Astrocyte (in vitro differentiated cells and primary cell): ENCODE data around the gene ADAMTSL2. TPM values are rescaled to one million over a fixed set of nuclear protein-coding genes. Genes with fewer than 3 reads are reported as not detected.

Source experiments
- DNase-seq: peaks from one replicate; pipeline ENCODE4 v3.0.0-alpha.2; 2010; ENCODE audit warnings: low read depth
- FAIRE-seq: peaks from 2 replicates; lab custom pipeline; 2011; peaks lifted over from hg19 to GRCh38; lab: Jason Lieb, UNC
- H2AFZ ChIP-seq: 2 replicates; pipeline ENCODE4 v1.6.0; 2012; ENCODE audit warnings: low read depth, low read length, inconsistent platforms
- H3K27ac ChIP-seq: 2 replicates; pipeline ENCODE4 v1.5.1; 2011; ENCODE audit warnings: low read depth, low read length, inconsistent platforms
- H3K27me3 ChIP-seq: 2 replicates; pipeline ENCODE4 v1.6.0; 2011; ENCODE audit warnings: low read length, inconsistent platforms; ENCODE audit not compliant: insufficient read depth
- H3K36me3 ChIP-seq: 2 replicates; pipeline ENCODE4 v1.5.1; 2011; ENCODE audit warnings: low read length, inconsistent platforms; ENCODE audit not compliant: insufficient read depth
- H3K4me1 ChIP-seq: 2 replicates; pipeline ENCODE4 v1.5.1; 2011; ENCODE audit warnings: low read length, inconsistent platforms; ENCODE audit not compliant: insufficient read depth
- H3K4me2 ChIP-seq: 2 replicates; pipeline ENCODE4 v1.6.0; 2012; ENCODE audit warnings: low read length, inconsistent platforms
- H3K4me3 ChIP-seq: 2 replicates; pipeline ENCODE4 v1.5.1; 2011; ENCODE audit warnings: low read depth, mild to moderate bottlenecking, low read length, inconsistent platforms; ENCODE audit not compliant: insufficient read depth
- H3K79me2 ChIP-seq: 2 replicates; pipeline ENCODE4 v1.6.0; 2012; ENCODE audit warnings: mild to moderate bottlenecking, low read length, inconsistent platforms; ENCODE audit not compliant: insufficient read depth
- H3K9ac ChIP-seq: 2 replicates; pipeline ENCODE4 v1.6.0; 2012; ENCODE audit warnings: mild to moderate bottlenecking, low read length, inconsistent platforms
- H3K9me3 ChIP-seq: 2 replicates; pipeline ENCODE4 v1.5.1; 2012; ENCODE audit warnings: low read depth, mild to moderate bottlenecking, low read length, inconsistent platforms; ENCODE audit not compliant: insufficient read depth
- H4K20me1 ChIP-seq: 2 replicates; pipeline ENCODE4 v1.6.0; 2012; ENCODE audit warnings: low read length, inconsistent platforms; ENCODE audit not compliant: insufficient read depth
- H3K27ac Mint-ChIP-seq: one replicate; pipeline ENCODE4 v1.8.0; 2021; ENCODE audit warnings: mild to moderate bottlenecking, mixed read lengths; ENCODE audit not compliant: unreplicated experiment
- H3K27me3 Mint-ChIP-seq: one replicate; pipeline ENCODE4 v1.8.0; 2021; ENCODE audit warnings: low read depth, mixed read lengths; ENCODE audit not compliant: unreplicated experiment
- H3K36me3 Mint-ChIP-seq: one replicate; pipeline ENCODE4 v1.8.0; 2021; ENCODE audit warnings: low read depth, mixed read lengths; ENCODE audit not compliant: unreplicated experiment
- H3K4me1 Mint-ChIP-seq: one replicate; pipeline ENCODE4 v1.8.0; 2021; ENCODE audit warnings: low read depth, mixed read lengths; ENCODE audit not compliant: unreplicated experiment
- H3K4me3 Mint-ChIP-seq: one replicate; pipeline ENCODE4 v1.8.0; 2021; ENCODE audit warnings: mild to moderate bottlenecking, moderate library complexity, mixed read lengths; ENCODE audit not compliant: unreplicated experiment
- H3K9me3 Mint-ChIP-seq: one replicate; pipeline ENCODE4 v1.8.0; 2021; ENCODE audit warnings: mild to moderate bottlenecking, mixed read lengths; ENCODE audit not compliant: unreplicated experiment
- EZH2 ChIP-seq: IDR thresholded peaks from 2 replicates; pipeline ENCODE4 v1.6.1; 2012; ENCODE audit warnings: mild to moderate bottlenecking, low read length, inconsistent platforms; ENCODE audit not compliant: insufficient read depth
- total RNA-seq: library from RNA; stranded (reverse); gene quantifications from 2 replicates; pipeline ENCODE4 v1.2.1, GENCODE V29; 2021
- TF ChIP-seq, protein P1 (sequence below): IDR thresholded peaks from 2 replicates; pipeline ENCODE4 v1.5.1; 2011; ENCODE audit warnings: low read depth, mild to moderate bottlenecking, inconsistent platforms, low read length, moderate library complexity; ENCODE audit not compliant: insufficient read depth

Gene ADAMTSL2
- total RNA-seq, 1 donor from 2014 or later: 0.52 TPM

DNA sequence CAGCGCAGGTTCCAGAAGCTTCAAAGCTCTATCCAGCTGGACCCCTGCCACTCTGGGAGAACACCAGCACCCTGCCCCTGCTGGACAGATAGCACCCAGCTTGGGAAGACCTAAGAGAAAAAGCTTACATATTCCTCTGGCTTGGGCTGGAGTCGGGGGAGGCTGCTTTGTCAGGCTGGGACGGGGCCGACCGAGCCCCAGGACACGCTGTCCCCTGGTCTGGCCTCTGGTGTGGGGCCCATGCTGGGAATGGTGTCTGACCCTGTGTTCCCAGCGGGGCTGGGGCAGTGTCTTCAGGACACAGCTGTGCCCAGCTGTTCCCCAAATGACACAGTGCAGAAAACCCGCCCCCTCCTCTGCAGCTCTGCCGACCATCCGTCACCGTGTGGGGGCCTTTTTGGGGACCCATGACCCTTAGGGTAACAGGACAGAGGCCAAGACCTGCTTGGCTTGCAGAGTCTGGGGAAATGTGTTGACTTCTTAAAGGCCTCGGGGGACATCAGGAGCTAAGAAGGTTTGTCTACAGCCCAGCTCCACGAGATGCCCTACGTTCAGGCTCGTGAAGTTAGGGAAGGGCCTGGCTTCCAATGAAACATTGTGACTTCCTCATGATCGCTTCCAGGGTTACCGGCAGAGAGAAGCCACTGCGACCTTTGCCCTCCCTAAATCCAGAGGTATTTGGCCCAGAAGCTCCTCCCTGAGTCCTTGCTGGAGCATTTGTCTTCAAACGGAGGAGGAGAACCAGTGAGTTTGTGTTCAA is 35.2 kb upstream of the ADAMTSL2 start:
- Histone ChIP-seq H2AFZ (no peak overlapping the region), H3K9ac (no peak overlapping the region), H3K4me1 (no peaks in the 10 kb centered on the region), H3K9me3 (peaks cover 9% of the 10 kb centered on the region), H3K36me3 (no peaks in the 10 kb centered on the region), H3K4me3 (no peak overlapping the region), H3K79me2 (no peaks in the 10 kb centered on the region), H4K20me1 (no peaks in the 10 kb centered on the region), H3K27ac (no peak overlapping the region), H3K27me3 (peaks cover 23% of the 10 kb centered on the region), H3K4me2 (no peak overlapping the region)
- DNase-seq: no peak
- no peak overlapping the region for H3K27ac Mint-ChIP-seq
- H3K27me3 Mint-ChIP-seq: peaks cover 43% of the 10 kb centered on the region
- FAIRE-seq: no peak
- H3K9me3 Mint-ChIP-seq: peaks cover 25% of the 10 kb centered on the region
- H3K4me1 Mint-ChIP-seq: no peaks in the 10 kb centered on the region
- peaks cover 2% of the 10 kb centered on the region for H3K36me3 Mint-ChIP-seq
- no peak overlapping the region for H3K4me3 Mint-ChIP-seq
- TF ChIP-seq EZH2: no peak
- TF ChIP-seq, protein P1, sequence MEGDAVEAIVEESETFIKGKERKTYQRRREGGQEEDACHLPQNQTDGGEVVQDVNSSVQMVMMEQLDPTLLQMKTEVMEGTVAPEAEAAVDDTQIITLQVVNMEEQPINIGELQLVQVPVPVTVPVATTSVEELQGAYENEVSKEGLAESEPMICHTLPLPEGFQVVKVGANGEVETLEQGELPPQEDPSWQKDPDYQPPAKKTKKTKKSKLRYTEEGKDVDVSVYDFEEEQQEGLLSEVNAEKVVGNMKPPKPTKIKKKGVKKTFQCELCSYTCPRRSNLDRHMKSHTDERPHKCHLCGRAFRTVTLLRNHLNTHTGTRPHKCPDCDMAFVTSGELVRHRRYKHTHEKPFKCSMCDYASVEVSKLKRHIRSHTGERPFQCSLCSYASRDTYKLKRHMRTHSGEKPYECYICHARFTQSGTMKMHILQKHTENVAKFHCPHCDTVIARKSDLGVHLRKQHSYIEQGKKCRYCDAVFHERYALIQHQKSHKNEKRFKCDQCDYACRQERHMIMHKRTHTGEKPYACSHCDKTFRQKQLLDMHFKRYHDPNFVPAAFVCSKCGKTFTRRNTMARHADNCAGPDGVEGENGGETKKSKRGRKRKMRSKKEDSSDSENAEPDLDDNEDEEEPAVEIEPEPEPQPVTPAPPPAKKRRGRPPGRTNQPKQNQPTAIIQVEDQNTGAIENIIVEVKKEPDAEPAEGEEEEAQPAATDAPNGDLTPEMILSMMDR: no peak

DNA sequence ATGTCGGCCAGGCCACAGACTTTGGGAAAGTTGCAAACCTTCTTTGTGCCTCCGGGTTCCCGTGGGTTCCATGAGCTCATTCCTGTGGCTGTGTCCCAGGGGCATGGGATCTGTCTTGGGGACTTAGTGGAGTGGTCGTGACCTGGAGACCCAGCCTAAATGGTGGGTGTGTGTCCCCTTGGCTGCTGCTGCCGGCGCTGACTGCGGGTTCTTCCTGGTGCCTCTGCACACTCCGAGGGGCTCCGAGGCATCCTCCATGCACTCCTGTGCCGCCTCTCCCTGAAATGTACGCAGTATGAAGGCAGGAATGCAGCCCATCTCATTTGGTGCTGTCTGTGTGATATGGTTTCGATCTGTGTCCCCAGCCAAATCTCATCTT is 34.6 kb upstream of the ADAMTSL2 start:
- TF ChIP-seq EZH2: no peak
- TF ChIP-seq, protein P1: no peak
- no peak for FAIRE-seq
- H3K27me3 Mint-ChIP-seq: peaks cover 41% of the 10 kb centered on the region

GRCh38 chr9:133502112-133502511 is 32.4 kb upstream of the ADAMTSL2 start:
- peaks cover 36% of the 10 kb centered on the region for H3K27me3 Mint-ChIP-seq
- peaks cover 2% of the 10 kb centered on the region for H3K36me3 Mint-ChIP-seq
- H3K9me3 Mint-ChIP-seq: peaks cover 25% of the 10 kb centered on the region
- Histone ChIP-seq H3K36me3 (no peaks in the 10 kb centered on the region), H3K79me2 (no peaks in the 10 kb centered on the region), H3K9ac (no peak overlapping the region), H4K20me1 (no peaks in the 10 kb centered on the region), H3K4me3 (no peak overlapping the region), H3K27me3 (peaks cover 12% of the 10 kb centered on the region), H3K4me2 (no peak overlapping the region), H3K9me3 (peaks cover 9% of the 10 kb centered on the region), H3K4me1 (peaks cover 12% of the 10 kb centered on the region), H3K27ac (no peak overlapping the region), H2AFZ (no peak overlapping the region)
- FAIRE-seq (no peak), DNase-seq (no peak)
- H3K27ac Mint-ChIP-seq: no peak overlapping the region
- TF ChIP-seq, protein P1: no peak
- TF ChIP-seq EZH2: no peak
- H3K4me3 Mint-ChIP-seq: no peak overlapping the region
- peaks cover 3% of the 10 kb centered on the region for H3K4me1 Mint-ChIP-seq

More for the DNA sequence above, 34.6 kb upstream of the ADAMTSL2 start:
- Histone ChIP-seq H4K20me1 (no peaks in the 10 kb centered on the region), H3K79me2 (no peaks in the 10 kb centered on the region), H3K27ac (no peak overlapping the region), H3K36me3 (no peaks in the 10 kb centered on the region), H3K27me3 (peaks cover 23% of the 10 kb centered on the region), H3K9me3 (peaks cover 9% of the 10 kb centered on the region), H3K9ac (no peak overlapping the region), H2AFZ (no peak overlapping the region), H3K4me3 (no peak overlapping the region), H3K4me2 (no peak overlapping the region), H3K4me1 (no peaks in the 10 kb centered on the region)
- Mint-ChIP-seq H3K4me1 (no peaks in the 10 kb centered on the region), H3K36me3 (peaks cover 2% of the 10 kb centered on the region), H3K9me3 (peaks cover 25% of the 10 kb centered on the region), H3K4me3 (no peak overlapping the region), H3K27ac (no peak overlapping the region)
- DNase-seq: no peak
